Stimulated activated naive B cell treated with anti-CD40 and anti-IgM and Interleukin-4, amounts not matched to agents 10 μg/mL and 1 μg/mL and 100 μg/mL, for 72 hours (primary cell): ENCODE measurements around the gene PCDH12.

Experiments
- ATAC-seq, 2 donors: fragments of 150-1000 bp; cut with Tn5 transposase; replicated peaks; 2 replicates each; pipeline ENCODE4 v1.10.0; 2021; ENCODE audit warnings: moderate library complexity in 1 of 2
- DNase-seq: peaks from one replicate; pipeline ENCODE4 v3.0.0; 2021
- H3K27ac Mint-ChIP-seq: one replicate; pipeline ENCODE4 v1.8.0; 2022; ENCODE audit warnings: mild to moderate bottlenecking, mixed read lengths
- H3K27me3 Mint-ChIP-seq, 2 donors: one replicate each; pipeline ENCODE4 v1.8.0; 2022; ENCODE audit warnings: mixed read lengths in 2 of 2
- H3K36me3 Mint-ChIP-seq, 2 donors: one replicate each; pipeline ENCODE4 v1.8.0; 2022; ENCODE audit warnings: mixed read lengths in 2 of 2, mild to moderate bottlenecking in 1 of 2
- H3K4me1 Mint-ChIP-seq, 2 donors: one replicate each; pipeline ENCODE4 v1.8.0; 2022; ENCODE audit warnings: mixed read lengths in 2 of 2, mild to moderate bottlenecking in 1 of 2
- H3K4me3 Mint-ChIP-seq, 2 donors: one replicate each; pipeline ENCODE4 v1.8.0; 2022; ENCODE audit warnings: mild to moderate bottlenecking in 2 of 2, mixed read lengths in 2 of 2, moderate library complexity in 1 of 2
- H3K9me3 Mint-ChIP-seq, 2 donors: one replicate each; pipeline ENCODE4 v1.8.0; 2022; ENCODE audit warnings: mixed read lengths in 2 of 2, mild to moderate bottlenecking in 1 of 2

The PCDH12 gene

DNA sequence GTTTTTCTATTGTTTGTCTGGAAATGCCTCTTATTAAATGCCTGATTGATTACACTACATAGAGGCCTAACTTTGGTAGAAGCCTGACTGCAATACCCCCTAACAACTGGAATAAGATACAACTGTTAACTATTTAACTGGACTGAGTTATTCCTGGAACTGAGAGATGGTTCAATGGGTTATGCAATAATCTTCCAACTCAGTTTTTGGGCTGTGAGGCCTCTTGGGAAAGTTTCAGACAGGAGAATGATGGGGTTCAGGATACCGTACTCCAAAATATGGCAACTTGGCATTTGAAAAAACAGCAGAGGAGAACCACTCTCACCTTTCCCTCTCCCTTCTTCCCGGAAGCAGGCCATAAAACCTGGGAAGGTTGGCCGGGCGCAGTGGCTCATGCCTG lies 60.6 kb downstream of the PCDH12 start:
- no peak overlapping the region for H3K27ac Mint-ChIP-seq

More for the DNA sequence above, 60.6 kb downstream of the PCDH12 start:
- no peak overlapping the region for H3K4me3 Mint-ChIP-seq
- DNase-seq: no peak
- H3K36me3 Mint-ChIP-seq: no peaks in the 10 kb centered on the region
- H3K27me3 Mint-ChIP-seq: peaks cover 9 to 19% of the 10 kb centered on the region in 2 donors
- no peaks in the 10 kb centered on the region for H3K4me1 Mint-ChIP-seq
- ATAC-seq: no peak
- H3K9me3 Mint-ChIP-seq: no peaks in the 10 kb centered on the region
